Keratinocyte (primary cell): ENCODE measurements around the gene MUC13. TPM values are rescaled to one million over a fixed set of nuclear protein-coding genes. Genes with fewer than 3 reads are reported as not detected.

ENCODE experiments used
- DNase-seq: peaks from one replicate; pipeline ENCODE4 v3.0.0-alpha.2; 2011; ENCODE audit warnings: low read depth, missing footprints, low spot score
- FAIRE-seq: peaks from 2 replicates; lab custom pipeline; 2011; peaks lifted over from hg19 to GRCh38; lab: Jason Lieb, UNC
- H2AFZ ChIP-seq: 2 replicates; pipeline ENCODE4 v1.6.0; 2012; ENCODE audit warnings: low read length, control low read depth, inconsistent platforms; ENCODE audit not compliant: control insufficient read depth
- H3K27ac ChIP-seq: 2 replicates; pipeline ENCODE4 v1.5.1; 2011; ENCODE audit warnings: low read length; ENCODE audit not compliant: control insufficient read depth, insufficient read depth
- H3K27me3 ChIP-seq: 3 replicates; pipeline ENCODE4 v1.6.0; 2011; ENCODE audit warnings: low read length; ENCODE audit not compliant: control insufficient read depth, insufficient read depth; ENCODE audit errors: extremely low read depth
- H3K36me3 ChIP-seq, 2 experiments: 2 replicates in 1 of 2; 3 replicates in 1 of 2; pipeline ENCODE4 v1.5.1; 2011; ENCODE audit warnings: low read length in 2 of 2, mild to moderate bottlenecking in 1 of 2; ENCODE audit not compliant: control insufficient read depth in 2 of 2, insufficient read depth in 2 of 2; ENCODE audit errors: extremely low read depth in 1 of 2
- H3K4me1 ChIP-seq: 3 replicates; pipeline ENCODE4 v1.5.1; 2011; ENCODE audit warnings: low read length; ENCODE audit not compliant: control insufficient read depth, insufficient read depth; ENCODE audit errors: extremely low read depth
- H3K4me2 ChIP-seq: 3 replicates; pipeline ENCODE4 v1.6.0; 2011; ENCODE audit warnings: low read depth, low read length; ENCODE audit not compliant: control insufficient read depth, insufficient read depth; ENCODE audit errors: extremely low read depth
- H3K4me3 ChIP-seq, 3 experiments: fragments of 200-600 bp in 1 of 3; sonication (generic) in 1 of 3; 2 replicates in 2 of 3; 3 replicates in 1 of 3; pipeline ENCODE4 v1.5.1; 2011 to 2016; ENCODE audit warnings: low read length in 3 of 3, mild to moderate bottlenecking in 3 of 3, control low read depth in 2 of 3, inconsistent platforms in 1 of 3, low read depth in 1 of 3, mixed read lengths in 1 of 3, mixed run types in 1 of 3, moderate library complexity in 1 of 3; ENCODE audit not compliant: control insufficient read depth in 2 of 3, insufficient read depth in 2 of 3; ENCODE audit errors: extremely low read depth in 1 of 3
- H3K79me2 ChIP-seq: 2 replicates; pipeline ENCODE4 v1.6.0; 2012; ENCODE audit warnings: low read length; ENCODE audit not compliant: control insufficient read depth, insufficient read depth
- H3K9ac ChIP-seq: 3 replicates; pipeline ENCODE4 v1.6.0; 2011; ENCODE audit warnings: low read length; ENCODE audit not compliant: control insufficient read depth, insufficient read depth; ENCODE audit errors: extremely low read depth
- H3K9me1 ChIP-seq: 3 replicates; pipeline ENCODE4 v1.6.0; 2011; ENCODE audit warnings: low read length; ENCODE audit not compliant: control insufficient read depth, insufficient read depth; ENCODE audit errors: extremely low read depth
- H3K9me3 ChIP-seq: 2 replicates; pipeline ENCODE4 v1.5.1; 2012; ENCODE audit warnings: low read depth, low read length; ENCODE audit not compliant: control insufficient read depth
- H4K20me1 ChIP-seq: 3 replicates; pipeline ENCODE4 v1.6.0; 2011; ENCODE audit warnings: low read length; ENCODE audit not compliant: control insufficient read depth, insufficient read depth; ENCODE audit errors: extremely low read depth
- EZH2 ChIP-seq: IDR thresholded peaks from one replicate; pipeline ENCODE4 v1.6.1; 2012; ENCODE audit warnings: inconsistent platforms, mild to moderate bottlenecking, low read length, moderate library complexity
- dilution Hi-C: fragments of 300-500 bp; cut with MboI; formaldehyde crosslinking; loops from one replicate; pipeline ENCODE4 v1.7.0; 2020; ENCODE audit warnings: low sequenced_read_pairs; ENCODE audit not compliant: extremely low pct_ligation_motif_present
- polyA plus RNA-seq, 5 experiments: library from polyadenylated mRNA; depleted of rRNA in 3 of 5; stranded (reverse) in 3 of 5; stranded (forward) in 1 of 5; unstranded in 1 of 5; fragments of >200 nt; gene quantifications; 1 replicate in 1 of 5; 2 replicates in 3 of 5; 3 replicates in 1 of 5; pipeline versions ENCODE4 v1.2.1 to v1.2.3, GENCODE V29; 2011 to 2012; ENCODE audit warnings: missing spikeins in 2 of 5, low read depth in 1 of 5, low replicate concordance in 1 of 5
- TF ChIP-seq, protein P1 (sequence below), 3 experiments: IDR thresholded peaks in 1 of 3; conservative IDR thresholded peaks in 1 of 3; optimal IDR thresholded peaks in 1 of 3; 2 replicates in 2 of 3; 3 replicates in 1 of 3; pipeline versions ENCODE3 to v1.5.1; 2011; ENCODE audit warnings: low read length in 3 of 3, mild to moderate bottlenecking in 3 of 3, moderate library complexity in 2 of 3, control low read depth in 1 of 3, inconsistent platforms in 1 of 3; ENCODE audit not compliant: insufficient read depth in 2 of 3; ENCODE audit errors: extremely low read depth in 1 of 3

Gene MUC13
- polyA plus RNA-seq, 1 donor (not counting 4 experiments of a cell fraction or from before 2014, with no cell fraction given) = not detected

DNA sequence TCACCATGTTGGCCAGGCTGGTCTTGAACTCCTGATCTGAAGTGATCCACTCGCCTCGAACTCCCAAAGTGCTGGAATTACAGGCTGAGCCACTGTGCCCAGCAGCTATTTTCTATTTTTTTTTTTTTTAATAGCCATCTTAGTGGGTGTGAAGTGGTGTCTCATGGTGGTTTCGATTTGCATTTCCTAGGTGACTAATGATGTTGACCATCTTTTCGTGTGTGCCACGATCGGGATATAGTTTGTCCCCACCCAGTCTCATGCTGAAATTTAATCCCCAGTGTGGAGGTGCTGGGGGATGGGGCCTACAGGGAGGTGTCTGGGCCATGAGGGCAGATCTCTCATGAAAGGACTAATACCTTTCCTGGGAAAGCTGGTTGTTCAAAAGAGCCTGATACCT lies 41.8 kb upstream of the MUC13 start:
- no peak overlapping the region for H3K27ac ChIP-seq
- no peaks in the 10 kb centered on the region for H3K9me3 ChIP-seq
- no peak overlapping the region for H3K4me3 ChIP-seq
- H2AFZ ChIP-seq = no peak overlapping the region
- TF ChIP-seq, protein P1, sequence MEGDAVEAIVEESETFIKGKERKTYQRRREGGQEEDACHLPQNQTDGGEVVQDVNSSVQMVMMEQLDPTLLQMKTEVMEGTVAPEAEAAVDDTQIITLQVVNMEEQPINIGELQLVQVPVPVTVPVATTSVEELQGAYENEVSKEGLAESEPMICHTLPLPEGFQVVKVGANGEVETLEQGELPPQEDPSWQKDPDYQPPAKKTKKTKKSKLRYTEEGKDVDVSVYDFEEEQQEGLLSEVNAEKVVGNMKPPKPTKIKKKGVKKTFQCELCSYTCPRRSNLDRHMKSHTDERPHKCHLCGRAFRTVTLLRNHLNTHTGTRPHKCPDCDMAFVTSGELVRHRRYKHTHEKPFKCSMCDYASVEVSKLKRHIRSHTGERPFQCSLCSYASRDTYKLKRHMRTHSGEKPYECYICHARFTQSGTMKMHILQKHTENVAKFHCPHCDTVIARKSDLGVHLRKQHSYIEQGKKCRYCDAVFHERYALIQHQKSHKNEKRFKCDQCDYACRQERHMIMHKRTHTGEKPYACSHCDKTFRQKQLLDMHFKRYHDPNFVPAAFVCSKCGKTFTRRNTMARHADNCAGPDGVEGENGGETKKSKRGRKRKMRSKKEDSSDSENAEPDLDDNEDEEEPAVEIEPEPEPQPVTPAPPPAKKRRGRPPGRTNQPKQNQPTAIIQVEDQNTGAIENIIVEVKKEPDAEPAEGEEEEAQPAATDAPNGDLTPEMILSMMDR (optimal IDR thresholded peaks at IDR 0.05 in 1 of 3, IDR thresholded peaks at IDR 0.05 in 1 of 3, conservative IDR thresholded peaks at IDR 0.05 in 1 of 3; ENCODE audit: extremely low read depth in 1 of 3, insufficient read depth in 2 of 3, low read length in 3 of 3) = no peak
- no peak for TF ChIP-seq EZH2
- H3K36me3 ChIP-seq = peaks cover 0 to 3% of the 10 kb centered on the region in 2 experiments
- no peaks in the 10 kb centered on the region for H3K79me2 ChIP-seq
- H4K20me1 ChIP-seq = no peaks in the 10 kb centered on the region
- no peaks in the 10 kb centered on the region for H3K4me1 ChIP-seq
- H3K27me3 ChIP-seq = no peaks in the 10 kb centered on the region
- DNase-seq (no peak), FAIRE-seq (no peak)
- no peaks in the 10 kb centered on the region for H3K9me1 ChIP-seq
- no peak overlapping the region for H3K9ac ChIP-seq
- H3K4me2 ChIP-seq = no peak overlapping the region
- dilution Hi-C loops = no loop called here

- H4K20me1 ChIP-seq = no peaks in the 10 kb centered on the region
- no peaks in the 10 kb centered on the region for H3K79me2 ChIP-seq
- no peak overlapping the region for H2AFZ ChIP-seq
- dilution Hi-C loops = no loop called here
- no peak overlapping the region for H3K27ac ChIP-seq
- no peaks in the 10 kb centered on the region for H3K27me3 ChIP-seq
- DNase-seq (no peak), FAIRE-seq (no peak)
- no peak overlapping the region for H3K4me2 ChIP-seq
- H3K4me1 ChIP-seq = no peaks in the 10 kb centered on the region
- no peak for TF ChIP-seq EZH2
- TF ChIP-seq, protein P1 (optimal IDR thresholded peaks at IDR 0.05 in 1 of 3, IDR thresholded peaks at IDR 0.05 in 1 of 3, conservative IDR thresholded peaks at IDR 0.05 in 1 of 3; ENCODE audit: extremely low read depth in 1 of 3, insufficient read depth in 2 of 3, low read length in 3 of 3) = no peak
- no peak overlapping the region for H3K9ac ChIP-seq
- no peak overlapping the region for H3K4me3 ChIP-seq
- H3K9me3 ChIP-seq = no peaks in the 10 kb centered on the region
- H3K9me1 ChIP-seq = no peaks in the 10 kb centered on the region
- H3K36me3 ChIP-seq = peaks cover 0 to 2% of the 10 kb centered on the region in 2 experiments
Measured at GRCh38 chr3:124974691-124975090, 40.1 kb upstream of the MUC13 start.
